H1 (cell line): Measurements from ENCODE around the gene MAP7. TPM values are rescaled to one million over a fixed set of nuclear protein-coding genes. Genes with fewer than 3 reads are reported as not detected.

Source experiments
- CTCF ChIA-PET: fragments of 300-600 bp; sonication (Branson Sonifier 250); formaldehyde crosslinking; loops from one replicate; lab custom pipeline; 2021; ENCODE audit not compliant: partially characterized antibody; lab: Charles Lee
- POLR2A ChIA-PET: fragments of 300-600 bp; sonication (Branson Sonifier 250); formaldehyde crosslinking; loops from one replicate; lab custom pipeline; 2021; ENCODE audit warnings: inconsistent platforms; ENCODE audit not compliant: partially characterized antibody; lab: Charles Lee
- DNase-seq, 2 experiments: peaks; one replicate each; pipeline versions ENCODE4 v3.0.0 to v3.0.0-alpha.2; 2010 to 2022; ENCODE audit warnings: low spot score in 2 of 2, low read depth in 1 of 2, mixed read lengths in 1 of 2
- FAIRE-seq: peaks from 2 replicates; lab custom pipeline; 2011; peaks lifted over from hg19 to GRCh38; lab: Jason Lieb, UNC
- H2AFZ ChIP-seq: 2 replicates; pipeline ENCODE4 v1.8.1; 2012; ENCODE audit warnings: low read length, inconsistent platforms
- H2AK5ac ChIP-seq: 2 replicates; pipeline ENCODE4 v1.6.1; 2013; ENCODE audit warnings: low read depth, low read length
- H2BK120ac ChIP-seq: replicated peaks from 2 replicates; pipeline ENCODE3; 2013; ENCODE audit warnings: low read depth, low read length, inconsistent platforms
- H2BK12ac ChIP-seq: 2 replicates; pipeline ENCODE4 v1.6.1; 2013; ENCODE audit warnings: low read depth, low read length
- H2BK15ac ChIP-seq: 2 replicates; pipeline ENCODE4 v1.6.1; 2013; ENCODE audit warnings: low read length
- H2BK20ac ChIP-seq: 2 replicates; pipeline ENCODE4 v1.6.1; 2013; ENCODE audit warnings: low read length
- H2BK5ac ChIP-seq: 2 replicates; pipeline ENCODE4 v1.6.1; 2013; ENCODE audit warnings: low read depth, low read length
- H3K14ac ChIP-seq: 2 replicates; pipeline ENCODE4 v1.6.1; 2013; ENCODE audit warnings: inconsistent platforms; ENCODE audit not compliant: insufficient read length
- H3K18ac ChIP-seq: 2 replicates; pipeline ENCODE4 v1.6.1; 2013; ENCODE audit warnings: low read length; ENCODE audit errors: extremely low read depth
- H3K23ac ChIP-seq: 2 replicates; pipeline ENCODE4 v1.6.1; 2013; ENCODE audit warnings: inconsistent platforms; ENCODE audit not compliant: insufficient read length
- H3K23me2 ChIP-seq: 2 replicates; pipeline ENCODE4 v1.6.1; 2013; ENCODE audit warnings: low read depth, low read length
- H3K27ac ChIP-seq: 2 replicates; pipeline ENCODE4 v1.6.1; 2011; ENCODE audit warnings: low read depth, low read length, inconsistent platforms
- H3K27me3 ChIP-seq, 4 experiments: replicated peaks in 1 of 4; 1 replicate in 1 of 4; 2 replicates in 3 of 4; pipeline versions ENCODE4 v1.6.1 to v1.8.1; 2011 to 2013; ENCODE audit warnings: low read length in 3 of 4, mild to moderate bottlenecking in 3 of 4, inconsistent platforms in 2 of 4, mixed read lengths in 2 of 4, moderate library complexity in 1 of 4; ENCODE audit not compliant: control insufficient read depth in 3 of 4, insufficient read depth in 3 of 4; ENCODE audit errors: extremely low read depth in 1 of 4
- H3K36me3 ChIP-seq, 4 experiments: 2 replicates each; pipeline versions ENCODE4 v1.6.1 to v1.8.1; 2011 to 2013; ENCODE audit warnings: mild to moderate bottlenecking in 4 of 4, low read length in 3 of 4, moderate library complexity in 2 of 4, control low read depth in 1 of 4, inconsistent platforms in 1 of 4; ENCODE audit not compliant: insufficient read depth in 4 of 4, control insufficient read depth in 2 of 4
- H3K4ac ChIP-seq: replicated peaks from 2 replicates; pipeline ENCODE3; 2013; ENCODE audit warnings: low read length, low read depth, mixed read lengths, inconsistent platforms; ENCODE audit not compliant: insufficient read length
- H3K4me1 ChIP-seq, 4 experiments: replicated peaks in 1 of 4; 1 replicate in 1 of 4; 2 replicates in 3 of 4; pipeline versions ENCODE4 v1.6.1 to v1.8.1; 2011 to 2013; ENCODE audit warnings: low read length in 3 of 4, inconsistent platforms in 2 of 4, mixed read lengths in 1 of 4; ENCODE audit not compliant: insufficient read depth in 4 of 4, control insufficient read depth in 3 of 4
- H3K4me2 ChIP-seq, 2 experiments: 2 replicates each; pipeline versions ENCODE4 v1.6.1 to v1.8.1; 2011 to 2013; ENCODE audit warnings: low read depth in 2 of 2, low read length in 2 of 2, control low read depth in 1 of 2, inconsistent platforms in 1 of 2, mild to moderate bottlenecking in 1 of 2; ENCODE audit not compliant: insufficient read depth in 1 of 2
- H3K4me3 ChIP-seq, 4 experiments: fragments of 200-600, 300-600 bp in 1 of 4; sonication (generic), shearing (Covaris generic), sonication (Bioruptor Twin) in 1 of 4; 2 replicates each; pipeline versions ENCODE4 v1.5.1 to v1.8.1; 2011 to 2016; ENCODE audit warnings: low read length in 4 of 4, low read depth in 3 of 4, control low read depth in 2 of 4, inconsistent platforms in 2 of 4, mild to moderate bottlenecking in 2 of 4, mixed read lengths in 1 of 4, moderate library complexity in 1 of 4; ENCODE audit not compliant: insufficient read depth in 2 of 4; ENCODE audit errors: extremely low read depth in 1 of 4
- H3K56ac ChIP-seq: replicated peaks from 2 replicates; pipeline ENCODE3; 2013; ENCODE audit warnings: low read depth, mild to moderate bottlenecking, mixed read lengths, low read length, inconsistent platforms; ENCODE audit not compliant: insufficient read length
- H3K79me1 ChIP-seq: 2 replicates; pipeline ENCODE4 v1.6.1; 2013; ENCODE audit warnings: low read depth, low read length, control low read depth
- H3K79me2 ChIP-seq, 2 experiments: 2 replicates each; pipeline versions ENCODE4 v1.6.1 to v1.8.1; 2012 to 2013; ENCODE audit warnings: low read length in 2 of 2, mild to moderate bottlenecking in 2 of 2, inconsistent platforms in 1 of 2; ENCODE audit not compliant: insufficient read depth in 2 of 2, control insufficient read depth in 1 of 2
- H3K9ac ChIP-seq, 4 experiments: replicated peaks in 1 of 4; 1 replicate in 1 of 4; 2 replicates in 3 of 4; pipeline versions ENCODE4 v1.6.1 to v1.8.1; 2011 to 2013; ENCODE audit warnings: low read depth in 3 of 4, low read length in 3 of 4, control low read depth in 2 of 4, mild to moderate bottlenecking in 2 of 4, moderate library complexity in 2 of 4, inconsistent platforms in 1 of 4; ENCODE audit errors: extremely low read depth in 1 of 4
- H3K9me3 ChIP-seq, 2 experiments: 2 replicates each; pipeline versions ENCODE4 v1.6.1 to v1.8.1; 2012 to 2013; ENCODE audit warnings: mild to moderate bottlenecking in 2 of 2, moderate library complexity in 2 of 2, control low read depth in 1 of 2, inconsistent platforms in 1 of 2, low read depth in 1 of 2, low read length in 1 of 2, mixed read lengths in 1 of 2; ENCODE audit not compliant: insufficient read depth in 2 of 2
- H4K20me1 ChIP-seq, 2 experiments: replicated peaks in 1 of 2; 2 replicates each; pipeline versions ENCODE3 to v1.8.1; 2011 to 2013; ENCODE audit warnings: inconsistent platforms in 2 of 2, low read length in 2 of 2, mild to moderate bottlenecking in 1 of 2; ENCODE audit not compliant: insufficient read depth in 2 of 2, control insufficient read depth in 1 of 2
- H4K5ac ChIP-seq: 2 replicates; pipeline ENCODE4 v1.6.1; 2013; ENCODE audit warnings: low read length, low read depth, mixed read lengths, inconsistent platforms; ENCODE audit not compliant: insufficient read length
- H4K8ac ChIP-seq: 2 replicates; pipeline ENCODE4 v1.8.0; 2013; ENCODE audit warnings: mild to moderate bottlenecking, moderate library complexity, low read length, inconsistent platforms; ENCODE audit not compliant: insufficient read depth; ENCODE audit errors: extremely low read depth
- H4K91ac ChIP-seq: replicated peaks from 2 replicates; pipeline ENCODE3; 2013; ENCODE audit warnings: low read length, mixed read lengths, inconsistent platforms; ENCODE audit not compliant: insufficient read length
- SIN3A ChIP-seq, 2 experiments: IDR thresholded peaks in 1 of 2; conservative IDR thresholded peaks in 1 of 2; 2 replicates each; pipeline ENCODE4 v1.6.1; 2011 to 2012; ENCODE audit warnings: low read length in 2 of 2, improper control_type of control experiment in 1 of 2, low read depth in 1 of 2, mild to moderate bottlenecking in 1 of 2
- SIX5 ChIP-seq: IDR thresholded peaks from 2 replicates; pipeline ENCODE4 v1.6.1; 2011; ENCODE audit warnings: mild to moderate bottlenecking, low read depth, low read length
- ZNF274 ChIP-seq: IDR thresholded peaks from 2 replicates; pipeline ENCODE4 v1.7.0; 2012; ENCODE audit warnings: low read length, borderline replicate concordance; ENCODE audit errors: extremely low read depth
- WGBS, 2 experiments: shearing (Covaris generic) in 1 of 2; methylation state at CpG; one replicate each; pipeline versions ENCODE4 v1.1.6 to v1.1.7; 2013 to 2015; ENCODE audit warnings: low lambda C conversion rate in 2 of 2, mixed read lengths in 2 of 2, inconsistent platforms in 1 of 2, low coverage in 1 of 2, missing lambda C conversion rate in 1 of 2; ENCODE audit not compliant: insufficient replicate concordance in 2 of 2, insufficient coverage in 1 of 2, insufficient read length in 1 of 2; ENCODE audit errors: extremely low coverage in 1 of 2, missing lambda C conversion rate in 1 of 2; 5-methylcytosine and 5-hydroxymethylcytosine counted together
- polyA plus RNA-seq, 7 experiments: library from polyadenylated mRNA; depleted of rRNA in 3 of 7; stranded (reverse) in 5 of 7; unstranded in 2 of 7; fragments of >200 nt in 5 of 7; fragments of 200-250 nt in 2 of 7; gene quantifications; 1 replicate in 5 of 7; 2 replicates in 1 of 7; 4 replicates in 1 of 7; pipeline versions ENCODE4 v1.2.1 to v1.2.3, GENCODE V29; 2011 to 2013; ENCODE audit warnings: missing spikeins in 2 of 7, mixed read lengths in 2 of 7
- total RNA-seq: library from RNA; stranded (reverse); fragmentation: NEBNext Ultra II Directional; extraction: Animal tissue kit (Norgen Biotek cat#: 25700); gene quantifications from 2 replicates; pipeline ENCODE4 v1.2.1, GENCODE V29; 2021

Gene MAP7
- total and polyA plus RNA-seq, 2 of the 8 experiments (the other 6 are each of a cell fraction or from before 2014, with no cell fraction given): 13.5 to 66.9 TPM

- Histone ChIP-seq H4K5ac (no peak overlapping the region), H3K18ac (no peak overlapping the region), H3K23ac (no peak overlapping the region), H3K4me3 (no peak overlapping the region), H3K79me1 (peaks cover 3% of the 10 kb centered on the region; the same call in 1 of the 2 replicates), H3K56ac (no peak overlapping the region), H3K27ac (no peak overlapping the region), H3K36me3 (no peaks in the 10 kb centered on the region; a peak in 1 of 8 replicates), H4K91ac (no peak overlapping the region), H2AFZ (no peak overlapping the region), H3K79me2 (peaks cover 0 to 90% of the 10 kb centered on the region in 2 experiments; a peak in 3 of 4 replicates), H3K23me2 (no peaks in the 10 kb centered on the region), H3K9ac (no peak overlapping the region), H2BK20ac (no peak overlapping the region), H2AK5ac (no peak overlapping the region), H2BK12ac (no peak overlapping the region), H3K4me1 (peaks cover 0 to 5% (median 2%) of the 10 kb centered on the region in 4 experiments; a peak in 2 of 7 replicates), H2BK5ac (no peak overlapping the region), H3K9me3 (no peaks in the 10 kb centered on the region), H3K4ac (no peak overlapping the region), H2BK120ac (no peak overlapping the region), H4K8ac (no peak overlapping the region), H4K20me1 (peaks cover 0 to 1% of the 10 kb centered on the region in 2 experiments), H3K27me3 (no peaks in the 10 kb centered on the region), H2BK15ac (no peak overlapping the region), H3K14ac (no peak overlapping the region), H3K4me2 (no peak overlapping the region)
- ChIA-PET CTCF (interaction anchor here (1.5 to 2.1 kb wide), 2 partner anchors 11 to 33 kb away, joined by 3 to 8 read pairs; no protein-coding TSS in a partner anchor), POLR2A (interaction anchor here (1.5 kb wide), 1 partner anchor 225 kb away, joined by 3 read pairs; the partner anchor contains the start of gene BCLAF1)
- TF ChIP-seq SIX5: no peak
- TF ChIP-seq SIN3A (conservative IDR thresholded peaks at IDR 0.05 in 1 of 2, IDR thresholded peaks at IDR 0.05 in 1 of 2; ENCODE audit: low read depth in 1 of 2, low read length in 2 of 2): no peak
- TF ChIP-seq ZNF274: no peak
- 82% methylated on average over 4 of the region's 4 CpGs; no CpG with 5 or more reads in 1 of the 2 experiments for WGBS, 2 experiments
- no peak for FAIRE-seq
- DNase-seq: no peak
Measured at GRCh38 chr6:136514591-136514990, 35.6 kb downstream of the MAP7 start.
